ENCODE results near the gene FXYD1.

The FXYD1 gene

DNA sequence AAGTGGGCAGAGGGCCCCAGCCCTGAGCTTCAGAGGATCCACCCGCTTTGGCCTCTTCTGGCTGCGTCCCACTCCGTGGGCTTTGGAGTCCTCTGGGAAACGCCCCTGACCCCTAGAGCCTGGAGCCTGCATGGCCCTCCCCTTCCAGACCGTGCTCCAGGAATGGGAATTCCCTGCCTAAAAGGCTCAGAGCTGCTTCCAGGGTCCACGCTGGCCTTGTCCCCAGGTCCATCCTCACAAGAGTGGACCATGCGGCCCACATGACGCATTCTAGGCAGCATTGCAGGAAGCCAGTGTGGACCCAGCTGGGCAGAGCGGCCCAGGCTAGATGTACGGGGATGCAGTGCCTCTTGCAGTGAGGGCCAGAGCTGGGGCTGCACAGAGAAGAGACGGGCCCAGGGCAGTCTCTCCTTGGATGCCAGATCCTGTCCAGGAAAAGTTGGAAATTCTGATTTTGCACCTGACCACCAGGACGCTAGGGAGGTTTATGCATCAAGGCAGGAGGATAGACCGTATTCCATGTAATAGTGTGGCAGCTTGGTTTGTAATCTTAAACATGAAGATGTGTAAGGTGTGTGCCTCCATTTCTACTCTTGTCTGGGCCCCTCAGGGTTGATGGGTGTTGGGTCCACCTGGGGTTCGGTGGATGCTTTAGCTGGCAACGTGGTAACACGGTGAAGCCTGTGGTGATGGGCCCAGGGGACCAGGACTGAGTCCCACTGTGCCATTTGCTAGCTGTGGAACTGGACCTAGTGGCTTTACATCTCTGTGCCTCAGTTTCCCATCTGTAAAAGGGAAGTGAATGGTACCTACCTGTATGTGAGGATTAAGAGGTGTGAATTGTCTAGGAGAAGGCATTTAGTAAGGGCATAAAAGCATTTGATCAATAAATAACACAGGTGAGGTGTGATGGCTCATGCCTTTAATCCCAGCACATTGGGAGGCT lies 37.8 kb upstream of the FXYD1 start:
- TF ChIP-seq, protein P1, sequence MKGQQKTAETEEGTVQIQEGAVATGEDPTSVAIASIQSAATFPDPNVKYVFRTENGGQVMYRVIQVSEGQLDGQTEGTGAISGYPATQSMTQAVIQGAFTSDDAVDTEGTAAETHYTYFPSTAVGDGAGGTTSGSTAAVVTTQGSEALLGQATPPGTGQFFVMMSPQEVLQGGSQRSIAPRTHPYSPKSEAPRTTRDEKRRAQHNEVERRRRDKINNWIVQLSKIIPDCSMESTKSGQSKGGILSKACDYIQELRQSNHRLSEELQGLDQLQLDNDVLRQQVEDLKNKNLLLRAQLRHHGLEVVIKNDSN (IDR thresholded peaks at IDR 0.05): no peak
- TF ChIP-seq NFIC (IDR thresholded peaks at IDR 0.05): no peak

DNA sequence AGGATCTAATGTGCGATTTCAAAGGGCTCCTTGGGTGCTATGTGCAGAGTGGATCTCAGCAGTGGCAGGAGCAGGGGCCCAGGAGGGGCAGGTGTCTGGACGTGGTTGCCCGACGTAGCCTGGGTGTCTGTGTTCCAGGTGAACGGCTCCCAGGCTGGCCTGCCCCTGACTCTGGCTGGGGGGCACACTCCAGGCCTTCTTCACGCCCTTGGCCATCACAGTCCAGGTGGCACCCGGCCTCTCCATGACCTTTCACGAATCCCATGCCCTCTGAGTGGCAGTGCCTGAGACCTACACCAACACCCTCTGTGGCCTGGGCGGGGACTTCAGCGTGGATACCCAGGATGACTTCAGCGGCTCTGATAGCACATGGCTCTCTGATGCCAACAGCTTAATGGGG lies 34.3 kb upstream of the FXYD1 start:
- TF ChIP-seq NFIC (IDR thresholded peaks at IDR 0.05): no peak
- TF ChIP-seq, protein P1 (IDR thresholded peaks at IDR 0.05): no peak
- TF ChIP-seq CREB1 (IDR thresholded peaks at IDR 0.05; ENCODE audit: low read depth): no peak
- no peak for TF ChIP-seq TEAD4 (IDR thresholded peaks at IDR 0.05)
- no peak for TF ChIP-seq ZBTB7A (IDR thresholded peaks at IDR 0.05; ENCODE audit: low read depth)
- no peak for TF ChIP-seq EGR1 (IDR thresholded peaks at IDR 0.05)
- TF ChIP-seq TAF1 (IDR thresholded peaks at IDR 0.05; ENCODE audit: low read depth): no peak
- TF ChIP-seq, protein P2, sequence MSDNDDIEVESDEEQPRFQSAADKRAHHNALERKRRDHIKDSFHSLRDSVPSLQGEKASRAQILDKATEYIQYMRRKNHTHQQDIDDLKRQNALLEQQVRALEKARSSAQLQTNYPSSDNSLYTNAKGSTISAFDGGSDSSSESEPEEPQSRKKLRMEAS (IDR thresholded peaks at IDR 0.05): no peak
- TF ChIP-seq, protein P3, sequence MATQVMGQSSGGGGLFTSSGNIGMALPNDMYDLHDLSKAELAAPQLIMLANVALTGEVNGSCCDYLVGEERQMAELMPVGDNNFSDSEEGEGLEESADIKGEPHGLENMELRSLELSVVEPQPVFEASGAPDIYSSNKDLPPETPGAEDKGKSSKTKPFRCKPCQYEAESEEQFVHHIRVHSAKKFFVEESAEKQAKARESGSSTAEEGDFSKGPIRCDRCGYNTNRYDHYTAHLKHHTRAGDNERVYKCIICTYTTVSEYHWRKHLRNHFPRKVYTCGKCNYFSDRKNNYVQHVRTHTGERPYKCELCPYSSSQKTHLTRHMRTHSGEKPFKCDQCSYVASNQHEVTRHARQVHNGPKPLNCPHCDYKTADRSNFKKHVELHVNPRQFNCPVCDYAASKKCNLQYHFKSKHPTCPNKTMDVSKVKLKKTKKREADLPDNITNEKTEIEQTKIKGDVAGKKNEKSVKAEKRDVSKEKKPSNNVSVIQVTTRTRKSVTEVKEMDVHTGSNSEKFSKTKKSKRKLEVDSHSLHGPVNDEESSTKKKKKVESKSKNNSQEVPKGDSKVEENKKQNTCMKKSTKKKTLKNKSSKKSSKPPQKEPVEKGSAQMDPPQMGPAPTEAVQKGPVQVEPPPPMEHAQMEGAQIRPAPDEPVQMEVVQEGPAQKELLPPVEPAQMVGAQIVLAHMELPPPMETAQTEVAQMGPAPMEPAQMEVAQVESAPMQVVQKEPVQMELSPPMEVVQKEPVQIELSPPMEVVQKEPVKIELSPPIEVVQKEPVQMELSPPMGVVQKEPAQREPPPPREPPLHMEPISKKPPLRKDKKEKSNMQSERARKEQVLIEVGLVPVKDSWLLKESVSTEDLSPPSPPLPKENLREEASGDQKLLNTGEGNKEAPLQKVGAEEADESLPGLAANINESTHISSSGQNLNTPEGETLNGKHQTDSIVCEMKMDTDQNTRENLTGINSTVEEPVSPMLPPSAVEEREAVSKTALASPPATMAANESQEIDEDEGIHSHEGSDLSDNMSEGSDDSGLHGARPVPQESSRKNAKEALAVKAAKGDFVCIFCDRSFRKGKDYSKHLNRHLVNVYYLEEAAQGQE (IDR thresholded peaks at IDR 0.05; ENCODE audit: low read depth): no peak
- no peak for TF ChIP-seq CEBPB (IDR thresholded peaks at IDR 0.05)
- TF ChIP-seq EP300 (IDR thresholded peaks at IDR 0.05; ENCODE audit: borderline replicate concordance): no peak
- no peak for TF ChIP-seq YY1 (IDR thresholded peaks at IDR 0.05; ENCODE audit: low read depth)
- TF ChIP-seq TCF12 (IDR thresholded peaks at IDR 0.05; ENCODE audit: low read depth): no peak
- no peak for TF ChIP-seq FOXM1 (IDR thresholded peaks at IDR 0.05; ENCODE audit: borderline replicate concordance, low read depth)

DNA sequence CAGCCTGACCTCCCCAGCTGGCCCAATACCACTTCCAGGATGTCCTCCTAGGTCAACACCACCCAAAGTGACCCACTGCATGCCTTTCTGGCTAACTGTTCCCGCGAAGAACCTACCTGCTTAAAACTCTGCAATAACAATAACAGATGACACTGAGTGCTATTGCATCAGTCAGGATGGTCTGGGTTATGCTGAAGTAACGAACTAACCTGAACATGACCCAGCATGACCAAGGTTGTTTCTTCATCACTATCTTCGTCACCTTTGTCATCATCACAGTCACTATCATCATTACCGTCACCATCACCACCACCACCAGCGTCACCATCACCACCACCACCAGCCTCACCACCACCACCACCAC lies 33.6 kb upstream of the FXYD1 start:
- TF ChIP-seq FOXM1 (IDR thresholded peaks at IDR 0.05; ENCODE audit: borderline replicate concordance, low read depth) (no peak), RAD21 (IDR thresholded peaks at IDR 0.05; ENCODE audit: low read depth) (no peak), NFIC (IDR thresholded peaks at IDR 0.05) (no peak)
- TF ChIP-seq, protein P3 (IDR thresholded peaks at IDR 0.05; ENCODE audit: low read depth): no peak
- TF ChIP-seq, protein P1 (IDR thresholded peaks at IDR 0.05): no peak
- TF ChIP-seq, protein P2 (IDR thresholded peaks at IDR 0.05): no peak

DNA sequence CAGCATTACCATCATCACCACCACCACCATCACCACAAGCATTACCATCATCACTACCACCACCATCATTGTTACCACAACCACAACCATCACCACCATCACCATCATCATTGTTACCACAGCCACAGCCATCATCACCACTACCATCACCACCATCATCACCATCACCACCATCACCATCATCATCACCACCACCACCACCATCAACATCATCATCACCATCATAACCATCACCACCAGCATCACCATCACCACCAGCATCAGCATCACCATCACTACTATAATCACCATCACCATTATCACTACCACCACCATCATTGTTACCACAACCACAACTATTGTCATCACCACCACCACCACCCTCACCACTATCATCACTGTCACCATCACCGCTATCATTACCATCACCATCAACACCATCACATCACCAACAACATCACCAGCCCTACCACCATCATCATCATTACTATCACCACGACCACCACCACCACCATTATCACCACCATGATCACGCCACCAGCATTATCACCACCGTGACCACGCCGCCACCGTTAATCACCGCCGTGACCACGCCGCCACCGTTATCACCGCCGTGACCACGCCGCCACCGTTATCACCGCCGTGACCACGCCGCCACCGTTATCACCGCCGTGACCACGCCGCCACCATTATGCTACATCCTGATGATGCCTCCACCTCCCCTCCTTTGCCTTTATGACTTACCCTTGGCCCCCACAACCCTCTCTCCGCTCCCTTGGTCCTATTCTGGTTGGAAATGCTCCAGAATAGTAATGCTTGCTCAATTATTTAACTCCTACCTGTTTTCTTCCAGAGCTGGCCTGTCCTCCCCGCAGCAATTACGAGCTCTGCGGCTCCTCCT lies 33.0 kb upstream of the FXYD1 start:
- TF ChIP-seq EP300 (IDR thresholded peaks at IDR 0.05; ENCODE audit: borderline replicate concordance): no peak

DNA sequence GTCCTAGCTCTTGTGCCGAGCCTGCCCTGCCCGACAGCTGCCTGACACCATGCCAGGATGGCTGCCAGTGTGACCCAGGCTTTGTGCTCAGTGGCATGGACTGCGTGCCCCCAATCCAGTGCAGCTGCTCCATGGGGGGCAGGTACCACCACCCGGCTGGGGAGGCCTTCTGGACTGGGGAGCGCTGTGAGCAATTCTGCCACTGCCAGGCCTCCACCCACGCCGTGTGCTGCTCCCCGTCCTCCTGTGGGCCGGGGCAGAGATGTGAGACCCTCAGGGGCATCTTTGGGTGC lies 32.4 kb upstream of the FXYD1 start:
- TF ChIP-seq TAF1 (IDR thresholded peaks at IDR 0.05; ENCODE audit: low read depth): no peak
- TF ChIP-seq TCF12 (IDR thresholded peaks at IDR 0.05; ENCODE audit: low read depth): no peak
- TF ChIP-seq NFIC (IDR thresholded peaks at IDR 0.05): no peak
- no peak for TF ChIP-seq EP300 (IDR thresholded peaks at IDR 0.05; ENCODE audit: borderline replicate concordance)
- TF ChIP-seq CEBPB (IDR thresholded peaks at IDR 0.05): no peak
- no peak for TF ChIP-seq TEAD4 (IDR thresholded peaks at IDR 0.05)
- TF ChIP-seq ZBTB7A (IDR thresholded peaks at IDR 0.05; ENCODE audit: low read depth): no peak
- TF ChIP-seq, protein P2 (IDR thresholded peaks at IDR 0.05): no peak
- no peak for TF ChIP-seq FOXM1 (IDR thresholded peaks at IDR 0.05; ENCODE audit: borderline replicate concordance, low read depth)
- TF ChIP-seq CREB1 (IDR thresholded peaks at IDR 0.05; ENCODE audit: low read depth): no peak
- no peak for TF ChIP-seq EGR1 (IDR thresholded peaks at IDR 0.05)
- TF ChIP-seq, protein P1 (IDR thresholded peaks at IDR 0.05): no peak
- no peak for TF ChIP-seq YY1 (IDR thresholded peaks at IDR 0.05; ENCODE audit: low read depth)
- TF ChIP-seq, protein P3 (IDR thresholded peaks at IDR 0.05; ENCODE audit: low read depth): no peak
- TF ChIP-seq RAD21 (IDR thresholded peaks at IDR 0.05; ENCODE audit: low read depth): no peak
